GM18502 (cell line): ENCODE data around the gene TMEM63C.

ENCODE experiments used
- ATAC-seq: cut with Tn5 transposase; IDR thresholded peaks from one replicate; pipeline ENCODE4 v1.9.1; 2021; ENCODE audit warnings: mild to moderate bottlenecking; ENCODE audit not compliant: unreplicated experiment, poor library complexity

Gene TMEM63C, protein sequence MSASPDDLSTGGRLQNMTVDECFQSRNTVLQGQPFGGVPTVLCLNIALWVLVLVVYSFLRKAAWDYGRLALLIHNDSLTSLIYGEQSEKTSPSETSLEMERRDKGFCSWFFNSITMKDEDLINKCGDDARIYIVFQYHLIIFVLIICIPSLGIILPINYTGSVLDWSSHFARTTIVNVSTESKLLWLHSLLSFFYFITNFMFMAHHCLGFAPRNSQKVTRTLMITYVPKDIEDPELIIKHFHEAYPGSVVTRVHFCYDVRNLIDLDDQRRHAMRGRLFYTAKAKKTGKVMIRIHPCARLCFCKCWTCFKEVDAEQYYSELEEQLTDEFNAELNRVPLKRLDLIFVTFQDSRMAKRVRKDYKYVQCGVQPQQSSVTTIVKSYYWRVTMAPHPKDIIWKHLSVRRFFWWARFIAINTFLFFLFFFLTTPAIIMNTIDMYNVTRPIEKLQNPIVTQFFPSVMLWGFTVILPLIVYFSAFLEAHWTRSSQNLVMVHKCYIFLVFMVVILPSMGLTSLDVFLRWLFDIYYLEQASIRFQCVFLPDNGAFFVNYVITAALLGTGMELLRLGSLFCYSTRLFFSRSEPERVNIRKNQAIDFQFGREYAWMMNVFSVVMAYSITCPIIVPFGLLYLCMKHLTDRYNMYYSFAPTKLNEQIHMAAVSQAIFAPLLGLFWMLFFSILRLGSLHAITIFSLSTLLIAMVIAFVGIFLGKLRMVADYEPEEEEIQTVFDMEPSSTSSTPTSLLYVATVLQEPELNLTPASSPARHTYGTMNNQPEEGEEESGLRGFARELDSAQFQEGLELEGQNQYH

DNA sequence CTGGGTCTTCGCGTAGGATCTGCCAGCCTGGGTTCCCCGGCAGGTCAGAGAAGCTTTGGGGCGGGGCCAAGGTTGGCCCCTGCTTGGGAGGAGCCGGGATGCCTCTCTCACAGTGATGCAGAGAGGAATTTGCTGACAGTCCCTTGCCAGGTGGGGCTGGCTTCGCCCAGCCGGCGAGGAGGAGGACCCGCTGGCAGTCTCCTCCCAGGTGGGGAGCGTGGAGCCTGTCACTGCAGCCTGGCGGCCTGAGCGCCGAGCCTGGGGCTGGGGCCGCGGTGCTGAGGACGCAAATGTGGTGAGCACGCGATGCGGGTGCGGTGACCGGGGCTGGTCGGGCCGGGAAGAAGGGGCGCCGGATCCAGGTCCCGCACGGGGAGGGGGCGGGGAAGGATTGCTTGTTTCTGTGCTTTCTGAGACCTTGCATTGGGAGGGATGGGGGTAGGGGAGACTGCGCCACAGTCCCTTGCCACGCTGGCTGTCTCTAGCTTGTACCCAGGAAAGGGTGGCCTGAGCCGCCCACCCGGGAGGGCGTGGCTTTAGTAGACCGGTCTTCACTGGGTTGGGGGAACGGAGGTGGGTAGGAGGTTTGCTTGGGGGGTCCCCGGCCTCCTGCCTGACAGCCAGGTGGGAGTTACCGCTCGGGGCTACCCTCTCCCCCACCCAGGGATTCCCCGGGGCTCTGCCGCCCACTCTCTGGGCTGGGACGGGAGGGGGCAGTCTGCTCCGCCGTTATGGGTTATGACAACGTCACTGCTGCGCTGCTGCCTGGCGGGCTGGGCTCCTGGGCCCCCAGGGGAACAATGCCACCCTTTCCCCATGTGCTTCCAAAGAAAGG is at the start of gene TMEM63C:
Gene TMEM63C (plus strand): TSS at position 196 of the 835 bp plus-strand sequence. CDS start 37,016 bp downstream, outside the sequence.
- ATAC-seq, result peak; percentile 79

DNA sequence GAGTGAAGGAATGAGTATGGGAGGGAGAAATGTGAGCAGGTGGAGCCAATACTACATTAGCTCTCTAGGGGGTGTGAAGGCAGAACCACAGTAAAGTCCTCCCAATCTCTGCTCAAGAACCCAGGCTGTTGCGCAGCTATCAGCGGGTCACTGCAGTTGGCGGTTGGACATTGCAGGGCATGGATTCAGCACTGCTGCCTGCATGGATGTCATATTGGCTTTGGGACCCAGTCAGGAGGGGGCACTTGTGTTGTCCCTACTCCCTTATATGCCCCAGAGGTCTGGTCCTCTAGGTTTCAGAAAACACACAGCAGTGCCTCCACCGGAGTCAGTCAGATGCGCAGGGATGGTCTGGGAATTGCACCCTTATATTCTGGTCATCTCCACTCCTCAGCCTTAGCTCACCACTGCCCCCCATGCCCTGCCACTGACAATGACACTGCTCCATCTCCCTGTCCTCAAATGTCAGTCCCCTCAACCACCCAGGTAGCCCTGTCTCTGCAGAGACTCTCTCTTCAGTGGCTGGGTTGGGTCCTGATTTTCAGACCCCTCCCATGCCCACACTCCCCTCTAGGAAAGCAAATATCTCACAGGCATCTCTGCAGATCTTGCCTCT is 49.6 kb upstream of the TMEM63C start:
- no peak for ATAC-seq

DNA sequence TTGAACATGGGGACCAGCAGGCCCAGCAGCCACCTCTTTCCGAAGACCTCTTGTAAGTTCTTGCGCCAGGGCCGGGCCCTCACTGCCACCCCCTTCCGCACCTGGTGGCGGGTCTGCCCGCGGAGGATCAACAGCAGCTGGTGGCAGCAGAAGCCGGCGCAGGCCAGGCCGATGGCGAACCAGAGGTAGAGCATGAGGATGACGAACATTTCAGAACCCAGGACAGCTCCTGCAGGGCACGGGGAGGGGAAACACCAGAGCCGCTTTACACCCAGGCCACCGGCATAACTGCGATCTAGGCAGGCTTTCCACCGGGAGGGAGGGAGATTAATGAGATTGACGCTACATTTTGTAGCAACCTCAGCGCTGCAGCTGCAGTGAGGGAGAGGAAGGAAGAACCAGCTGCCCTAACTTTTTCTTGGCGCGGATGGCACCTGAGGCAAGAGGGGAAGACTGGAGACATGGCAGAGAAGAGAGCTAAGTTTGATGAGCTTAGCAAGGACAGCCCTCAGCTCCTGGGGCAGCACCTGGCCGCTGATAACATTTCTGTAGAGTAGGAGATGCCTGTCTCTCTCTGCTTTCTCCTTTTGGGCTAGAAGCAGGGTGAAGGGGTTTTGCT is 47.8 kb upstream of the TMEM63C start:
- peak; percentile 72 for ATAC-seq

DNA sequence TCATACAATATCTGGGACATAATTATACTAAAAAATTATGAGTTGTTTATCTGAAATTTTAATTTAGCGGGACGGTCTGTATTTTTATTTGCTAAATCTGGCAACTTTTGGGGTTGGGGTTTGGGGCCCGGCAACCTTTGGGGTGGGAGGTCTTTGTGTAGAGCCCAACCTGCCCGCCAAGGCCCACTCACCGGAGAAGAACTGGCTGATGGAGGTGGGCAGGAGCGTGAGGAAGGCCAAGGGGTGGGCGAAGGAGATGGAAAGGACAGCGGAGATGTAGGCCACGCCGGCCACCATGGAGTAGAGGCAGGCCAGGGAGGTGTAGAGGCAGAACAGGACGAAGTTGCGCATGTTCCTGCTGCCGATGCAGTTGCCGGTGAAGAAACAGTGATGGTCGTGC is 42.6 kb upstream of the TMEM63C start:
- ATAC-seq, result no peak

DNA sequence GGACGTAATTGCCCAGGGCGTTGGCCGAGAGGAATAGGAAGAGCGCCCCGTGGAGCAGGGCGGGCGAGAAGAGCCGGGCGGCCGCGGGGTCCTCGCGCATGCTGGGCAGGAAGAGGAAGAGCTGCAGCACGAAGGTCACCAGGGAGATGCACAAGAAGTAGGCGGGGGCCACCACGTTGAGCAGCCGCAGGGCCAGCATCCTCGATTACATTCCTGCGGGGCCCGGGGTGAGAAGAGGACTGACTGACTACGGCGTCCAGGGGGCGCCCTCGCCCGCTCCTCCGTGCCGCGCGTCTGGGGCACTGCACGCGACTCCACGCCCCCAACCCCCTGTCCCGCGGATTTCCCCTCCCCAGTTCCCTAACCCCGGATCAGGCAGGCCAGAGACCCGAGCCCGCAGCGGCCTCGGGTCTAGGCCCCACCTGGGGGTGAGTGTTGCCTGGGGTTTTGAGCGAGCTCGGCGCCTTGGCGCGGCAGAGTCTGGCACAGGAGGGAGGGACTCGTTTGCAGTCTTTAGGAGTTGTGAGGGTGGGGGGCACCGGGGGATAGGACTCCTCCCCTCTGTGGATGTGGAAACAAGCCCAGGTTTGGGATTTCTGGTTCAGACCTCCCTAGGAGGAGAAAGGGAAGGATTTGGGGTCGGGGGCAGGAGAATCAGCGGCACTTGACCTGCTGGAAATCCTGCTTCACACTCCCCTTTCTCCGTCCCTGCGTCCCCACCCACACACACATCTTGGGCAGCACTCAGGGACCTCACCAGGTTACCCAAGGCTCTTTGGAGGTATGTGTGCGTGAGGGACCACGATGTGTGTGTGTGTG is 41.8 kb upstream of the TMEM63C start:
- no peak for ATAC-seq

DNA sequence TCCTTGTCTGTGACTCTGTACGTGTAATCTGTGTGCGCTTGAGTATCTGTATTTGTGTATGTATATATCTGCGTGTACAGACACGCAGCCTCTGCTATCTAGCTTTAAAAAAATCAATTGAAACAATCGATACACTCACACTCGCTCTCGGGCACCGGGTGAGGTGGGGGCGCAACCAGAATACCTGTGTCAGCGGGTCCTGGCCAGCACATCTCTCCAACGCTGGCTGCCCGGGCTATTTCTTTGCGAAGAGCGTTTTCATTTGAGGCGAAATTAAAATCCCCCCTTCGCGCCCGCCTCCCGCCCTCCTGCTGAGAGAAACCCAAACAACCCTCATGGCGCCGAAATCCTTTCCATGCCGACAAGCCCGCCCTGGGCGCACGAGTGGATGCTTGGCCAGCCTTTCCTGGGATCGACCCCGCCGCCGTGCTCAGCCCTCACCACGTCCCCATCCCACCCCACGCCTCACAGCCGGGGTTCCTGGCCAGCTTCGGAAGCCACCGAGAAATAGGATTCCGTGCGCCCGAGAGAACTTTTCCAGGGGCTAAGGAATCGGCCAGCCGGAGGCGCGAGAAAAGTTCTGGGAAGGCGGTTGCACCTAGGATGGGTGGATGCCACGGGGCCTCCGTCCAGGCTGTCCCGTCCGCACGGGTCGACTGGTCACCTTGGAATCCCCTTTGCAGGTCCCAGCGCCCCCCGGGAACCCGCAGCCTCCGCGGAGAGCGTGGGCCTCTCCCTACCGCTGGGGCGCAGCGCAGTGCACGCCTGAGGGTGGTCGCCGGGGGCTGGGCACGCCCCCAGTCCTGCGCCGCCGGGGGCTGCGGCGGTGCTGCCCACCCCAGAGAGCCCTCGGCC is 41.0 kb upstream of the TMEM63C start:
- no peak for ATAC-seq

DNA sequence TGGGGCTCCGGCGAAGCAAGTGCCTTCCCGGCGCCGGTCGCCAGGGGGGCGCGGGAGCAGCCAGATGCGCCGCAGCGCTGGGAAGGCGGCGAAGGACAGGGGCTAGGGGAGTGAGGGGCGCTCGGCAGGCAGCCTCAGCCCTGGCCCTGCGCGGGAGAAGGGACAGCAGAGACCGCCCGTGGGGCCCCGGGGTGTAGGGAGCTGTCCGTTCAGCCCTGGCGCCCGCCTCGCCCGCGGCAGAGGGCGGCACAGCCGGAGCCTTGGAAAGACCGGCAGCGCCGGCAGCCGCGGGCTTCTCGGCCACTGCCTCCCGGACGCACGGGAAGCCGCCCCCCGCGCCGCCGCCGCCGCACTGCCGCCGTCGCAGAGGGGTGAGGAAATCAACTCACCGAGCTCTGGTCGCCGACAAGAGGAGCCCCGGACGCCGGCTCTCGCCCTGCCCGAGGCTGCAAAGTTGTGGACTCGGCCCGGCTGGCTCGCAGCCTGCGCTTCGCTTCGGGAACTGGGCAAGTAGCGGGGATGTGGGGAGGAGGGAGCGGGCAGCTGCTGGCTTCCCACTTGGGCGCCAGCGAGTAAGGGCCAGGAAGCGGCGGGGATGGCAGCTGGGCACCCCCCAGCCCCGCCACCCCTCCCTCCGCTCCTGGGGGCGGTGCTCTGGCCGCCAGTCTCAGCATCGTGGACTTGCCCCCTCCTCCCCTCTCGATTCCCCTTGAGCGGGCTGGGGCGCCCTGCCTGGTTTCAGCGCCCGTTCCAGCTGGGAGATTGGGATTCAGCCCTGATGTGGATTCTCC is 40.2 kb upstream of the TMEM63C start, which contains the start of gene ZDHHC22:
Gene ZDHHC22 (minus strand): TSS at position 578 of the 791 bp plus-strand sequence. CDS start 2,053 bp downstream, outside the sequence.
- ATAC-seq, result no peak

DNA sequence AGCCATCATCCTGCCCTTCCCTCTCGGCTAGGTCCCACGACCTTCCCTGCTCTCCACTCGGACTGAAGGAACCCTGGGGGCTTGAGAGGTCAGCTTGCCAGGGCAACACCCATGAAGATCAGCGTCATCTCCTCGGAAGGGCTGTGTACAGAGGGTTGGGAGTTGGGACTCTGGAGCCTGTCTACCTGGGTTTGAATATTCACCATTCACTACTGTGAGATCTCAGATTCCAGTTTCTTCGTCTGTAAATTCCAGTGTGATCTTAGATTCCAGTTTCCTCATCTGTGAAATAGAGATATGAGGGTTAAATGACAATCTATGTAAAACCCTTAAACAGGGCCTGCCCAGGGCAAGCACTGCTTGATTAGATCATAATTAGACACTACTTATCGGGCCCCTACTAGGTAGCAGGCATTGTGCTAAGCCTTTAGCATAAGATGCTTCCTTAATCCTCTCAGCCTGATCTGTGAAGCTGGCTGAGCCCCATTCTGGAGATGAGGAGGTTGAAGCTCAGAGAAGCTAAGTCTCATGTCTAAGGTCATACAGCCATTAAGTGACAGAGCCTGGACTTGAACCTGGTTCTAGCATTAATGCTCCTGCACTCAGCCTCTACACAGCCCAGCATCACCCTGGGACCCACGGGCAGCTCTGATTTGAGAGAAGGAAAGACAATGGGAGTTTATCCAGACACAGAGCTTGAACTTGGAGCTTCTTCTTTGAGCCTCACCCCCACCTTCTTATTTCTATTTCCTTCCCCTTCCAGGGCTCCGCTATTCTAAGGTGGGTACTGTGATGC is 39.4 kb upstream of the TMEM63C start:
- ATAC-seq, result no peak

DNA sequence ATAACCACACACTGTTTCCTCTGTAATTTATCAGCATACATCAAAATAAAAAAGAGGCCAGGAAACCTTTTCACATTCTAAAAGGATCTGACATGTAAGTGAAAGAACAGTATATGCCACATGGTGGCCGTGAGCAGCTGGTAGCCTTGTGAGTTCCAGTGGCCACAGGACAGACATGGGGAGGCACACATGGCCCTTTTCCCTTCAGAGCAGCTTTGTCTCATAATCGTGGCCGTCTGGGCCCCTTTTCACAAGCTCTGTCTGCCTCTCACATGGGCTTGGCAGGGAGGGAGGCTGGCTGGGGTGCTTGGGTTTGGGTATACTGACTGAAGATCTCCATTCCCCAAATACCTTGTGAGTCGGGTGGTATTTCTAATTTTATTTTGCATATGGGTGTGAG is 38.5 kb upstream of the TMEM63C start:
- no peak for ATAC-seq

DNA sequence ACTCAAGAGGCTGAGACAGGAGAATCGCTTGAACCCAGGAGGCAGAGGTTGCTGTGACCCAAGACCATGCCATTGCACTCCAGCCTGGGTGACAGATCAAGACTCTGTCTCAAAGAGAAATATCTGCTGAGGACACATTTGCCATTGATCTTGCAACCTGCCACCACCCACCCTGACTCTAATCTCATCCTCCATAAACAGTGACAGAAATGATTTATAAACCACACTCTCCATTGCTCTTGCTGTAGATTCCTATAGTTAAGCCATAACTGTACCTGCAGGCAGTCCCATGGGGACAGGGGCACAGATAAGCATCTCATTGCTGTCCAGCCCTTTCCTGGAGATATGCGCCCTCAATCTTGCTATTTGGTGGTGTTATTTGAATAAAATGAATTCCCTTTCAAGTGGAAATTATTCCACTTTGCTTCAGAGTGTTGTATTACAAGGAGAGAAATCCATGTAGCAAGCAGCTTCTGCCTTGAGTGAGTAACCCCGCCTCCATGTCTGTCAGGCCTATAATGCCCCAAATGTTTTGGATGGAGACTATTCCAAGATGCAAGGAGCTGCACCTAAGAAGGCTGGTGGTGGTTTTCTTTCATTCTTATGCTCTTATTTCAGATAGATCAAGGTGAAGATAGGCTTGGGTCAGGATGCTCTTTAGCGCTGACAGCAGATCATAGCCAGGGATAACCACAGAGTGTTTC is 37.0 kb upstream of the TMEM63C start:
- no peak for ATAC-seq

DNA sequence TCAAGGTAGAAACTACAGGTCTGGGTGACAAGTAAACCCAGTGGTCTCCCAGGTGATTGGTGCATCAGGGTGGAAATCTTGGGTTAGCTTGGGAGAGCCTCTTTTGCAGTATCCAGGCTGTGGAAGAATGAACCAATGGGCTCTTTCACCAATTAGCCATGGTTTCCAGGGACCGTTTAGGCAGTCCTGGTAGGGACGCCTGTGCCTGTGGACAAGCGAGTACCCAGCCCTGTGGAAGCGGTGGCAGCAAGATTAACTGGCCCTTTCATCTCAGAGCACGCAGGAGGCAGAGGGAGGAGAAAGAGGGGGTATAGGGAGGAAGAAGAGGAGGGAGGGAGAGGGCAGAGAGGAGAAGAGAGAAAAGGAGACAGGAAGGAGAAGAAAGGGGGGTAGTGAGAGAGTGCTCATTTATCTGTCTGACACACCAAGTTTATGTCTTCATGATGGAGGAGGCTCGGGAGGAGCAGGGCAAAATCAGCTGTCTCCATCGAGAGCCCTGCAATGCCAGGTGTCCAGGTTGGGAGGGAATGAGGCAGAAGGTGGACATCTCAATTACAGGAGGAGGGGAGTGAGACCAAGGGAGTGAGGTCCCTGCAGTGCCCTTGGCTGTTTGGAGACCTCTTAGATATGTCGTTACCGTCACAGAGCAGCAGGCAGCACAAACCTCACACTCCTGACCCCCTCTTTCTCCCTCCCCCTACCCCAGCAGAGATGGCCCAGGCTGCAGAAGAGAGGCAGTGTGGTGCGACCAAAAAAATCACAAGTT is 35.4 kb upstream of the TMEM63C start:
- no peak for ATAC-seq

DNA sequence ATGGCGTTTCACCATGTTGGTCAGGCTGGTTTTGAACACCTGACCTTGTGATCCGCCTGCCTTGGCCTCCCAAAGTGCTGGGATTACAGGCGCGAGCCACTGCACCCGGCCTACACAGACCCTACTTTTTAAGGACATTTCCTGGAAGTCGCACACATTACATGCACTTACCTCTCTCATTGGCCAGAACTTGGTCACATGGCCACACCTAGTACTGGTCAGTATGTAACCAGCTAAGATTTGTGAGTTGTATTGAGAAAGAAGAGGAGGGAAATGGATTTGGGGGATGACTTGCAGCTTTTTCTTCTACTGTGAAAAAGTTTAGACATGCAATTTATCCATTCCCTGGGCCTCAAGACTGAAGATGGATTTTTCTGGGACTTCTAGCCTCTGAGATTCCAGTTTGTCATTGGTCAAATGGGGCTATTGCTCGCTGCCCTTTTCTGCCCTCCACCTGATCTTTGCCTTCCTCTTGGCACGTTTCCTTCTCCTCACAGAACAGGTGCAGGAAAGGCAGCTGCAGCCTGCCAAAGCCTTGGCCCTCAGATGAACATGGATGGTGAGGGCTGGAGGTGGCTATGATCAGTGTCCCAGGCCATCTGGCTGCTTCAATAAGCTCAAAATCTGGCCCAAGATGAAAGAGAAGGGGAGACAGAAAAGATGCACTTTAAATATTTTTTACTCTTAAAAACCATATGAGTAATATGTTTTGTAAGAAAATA is 32.9 kb upstream of the TMEM63C start:
- no peak for ATAC-seq

DNA sequence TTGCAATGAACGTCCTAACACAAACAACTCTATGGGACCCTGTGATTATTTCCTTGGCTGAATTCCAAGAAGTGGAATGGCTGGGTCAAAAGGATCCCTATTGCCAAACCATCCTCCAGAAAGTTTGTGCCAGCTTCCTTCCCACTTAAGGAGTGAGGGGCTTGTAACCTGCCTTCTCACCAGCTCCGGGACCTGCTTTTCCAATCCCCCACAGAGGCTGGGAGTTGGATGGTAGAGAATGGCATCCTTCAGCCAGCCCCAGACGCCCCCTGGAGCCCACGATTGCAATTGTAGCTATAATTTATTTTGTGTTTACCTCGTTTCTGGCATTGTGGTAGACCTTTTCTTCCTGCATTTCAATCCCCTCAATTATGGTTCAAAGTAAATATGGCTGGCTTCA is 30.4 kb upstream of the TMEM63C start:
- no peak for ATAC-seq

DNA sequence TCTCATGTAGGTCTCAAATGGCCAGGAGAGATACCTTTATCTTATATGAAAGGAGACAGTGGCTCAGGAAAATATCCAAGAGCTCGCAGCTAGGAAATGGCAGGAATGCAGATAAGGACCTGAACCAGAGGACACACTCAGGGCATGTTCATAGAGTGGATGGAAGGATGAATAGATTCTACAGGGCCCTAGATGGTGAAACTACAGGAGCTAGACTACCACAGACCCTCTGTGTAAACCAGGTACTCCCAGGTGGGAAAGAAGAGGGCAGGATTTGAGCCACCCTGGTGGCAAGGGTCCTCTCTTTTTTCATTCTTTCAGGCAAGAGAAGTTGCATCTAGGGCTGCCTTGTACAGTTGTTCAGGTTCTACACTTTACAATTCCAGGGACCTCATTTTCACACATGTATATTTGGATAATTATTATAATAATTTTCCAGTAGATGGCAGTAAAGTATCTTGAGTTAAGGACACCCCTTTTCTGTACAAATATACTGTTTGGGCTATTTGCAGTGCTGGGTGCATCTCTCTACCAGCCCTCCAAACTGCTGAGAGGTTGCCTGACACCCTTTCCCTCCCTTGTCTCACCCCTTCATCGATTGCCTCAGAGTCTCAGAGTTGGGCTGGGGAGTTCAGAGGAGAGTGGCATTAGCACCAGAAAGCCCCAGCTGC is 29.5 kb upstream of the TMEM63C start:
- no peak for ATAC-seq
